NCI-H1694 (cell line): ENCODE results near the gene IFI44L.

ENCODE experiments used
- DNase-seq: peaks from one replicate; lab custom pipeline; 2025; lab: John Stamatoyannopoulos, UW

IFI44L gene

DNA sequence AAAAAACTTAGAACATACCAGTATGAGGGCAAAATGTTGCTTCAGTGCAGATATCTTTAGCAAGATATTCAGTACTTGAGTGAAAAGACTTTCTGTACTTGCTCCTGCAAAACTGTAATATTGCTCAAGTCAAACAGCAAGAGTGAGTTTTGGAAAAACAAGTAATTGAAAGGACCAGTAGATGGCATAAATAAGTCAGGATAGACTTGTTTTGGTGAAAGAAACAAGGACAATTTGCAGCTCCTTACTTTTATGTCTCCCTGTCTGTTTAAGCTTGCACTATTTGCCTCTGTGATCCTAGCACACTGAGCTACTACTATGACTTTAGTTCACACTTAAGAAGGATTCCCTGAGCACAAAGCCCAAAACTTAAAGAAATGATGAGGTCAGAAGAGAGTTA is 68.4 kb downstream of the IFI44L start:
- no peak for DNase-seq

DNA sequence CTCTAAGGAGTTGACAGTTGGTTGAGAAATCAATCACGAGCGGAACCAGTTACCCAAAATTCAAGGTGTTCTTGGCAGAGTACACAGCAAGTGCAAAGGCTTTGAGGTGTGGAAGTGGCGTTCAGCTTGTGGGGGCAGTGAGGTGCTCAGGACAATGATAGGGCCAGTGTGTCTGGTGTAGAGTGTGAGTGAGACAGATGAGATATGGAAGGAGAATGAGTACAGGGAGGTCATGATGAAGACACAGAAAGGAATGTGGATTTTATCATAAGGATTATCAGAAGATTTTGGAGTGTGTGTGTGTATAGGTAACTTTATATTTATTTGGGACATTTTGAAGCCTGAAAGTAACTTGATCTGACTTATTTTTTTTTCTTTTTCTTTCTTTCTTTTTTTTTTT is 70.3 kb downstream of the IFI44L start:
- DNase-seq, result no peak

DNA sequence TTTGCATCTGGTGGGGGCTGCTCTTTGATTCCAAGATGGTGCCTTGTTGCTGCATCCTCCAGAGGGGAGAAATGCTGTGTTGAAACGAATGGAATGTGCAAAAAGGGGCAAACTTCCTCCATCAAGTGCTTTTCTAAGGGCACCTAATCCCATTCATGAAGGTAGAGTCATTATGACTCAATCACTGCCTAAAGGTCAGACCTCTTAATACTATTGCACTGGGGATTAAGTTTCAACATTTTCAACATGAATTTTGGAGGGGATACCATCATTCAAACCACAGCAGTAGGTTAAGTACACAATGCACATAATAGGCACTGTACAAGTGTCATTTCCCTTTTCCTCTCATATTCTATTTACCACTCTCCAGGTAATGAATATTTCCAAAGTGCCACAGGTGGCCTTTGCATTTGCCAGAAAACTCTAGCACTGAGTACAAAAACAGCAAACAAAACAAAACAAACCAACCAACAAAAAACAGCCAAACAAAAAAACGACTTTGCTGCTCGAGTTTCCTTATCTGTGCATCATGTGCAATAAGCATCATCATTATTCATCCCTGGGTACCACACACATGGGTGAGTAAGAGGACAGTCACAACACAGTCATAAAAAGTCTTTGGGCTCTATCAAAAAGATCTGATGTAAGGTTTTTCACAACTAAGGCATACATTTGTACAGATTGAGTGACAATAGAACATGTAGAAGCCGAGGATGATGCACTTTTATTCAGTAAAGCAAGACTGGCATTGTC is 71.9 kb downstream of the IFI44L start:
- DNase-seq, result no peak
